HCT116 (cell line): ENCODE data around the gene SLBP.

Source experiments
- CBX3 ChIP-seq: IDR thresholded peaks from 2 replicates; pipeline ENCODE4 v1.6.1; 2012; ENCODE audit warnings: low read depth
- CTCF ChIP-seq, 3 experiments: fragments of 200-600 bp in 1 of 3; sonication (generic) in 1 of 3; IDR thresholded peaks in 2 of 3; conservative IDR thresholded peaks in 1 of 3; 2 replicates each; pipeline ENCODE4 v1.5.1; 2012 to 2017; ENCODE audit warnings: low read depth in 2 of 3, low read length in 2 of 3, antibody characterized with exemption in 1 of 3, borderline replicate concordance in 1 of 3, control low read depth in 1 of 3, mild to moderate bottlenecking in 1 of 3, mixed read lengths in 1 of 3, mixed run types in 1 of 3, moderate library complexity in 1 of 3; ENCODE audit not compliant: insufficient read depth in 1 of 3
- FOSL1 ChIP-seq: IDR thresholded peaks from 2 replicates; pipeline ENCODE4 v1.6.1; 2012; ENCODE audit warnings: low read depth
- POLR2A ChIP-seq: IDR thresholded peaks from 2 replicates; pipeline ENCODE4 v1.7.0; 2011; ENCODE audit warnings: borderline replicate concordance; ENCODE audit not compliant: insufficient read depth, insufficient read length; ENCODE audit errors: extremely low read depth
- ZFX ChIP-seq: fragments of 450-650 bp; IDR thresholded peaks from 2 replicates; pipeline ENCODE4 v1.6.1; 2017
- TF ChIP-seq, protein P1 (sequence below): IDR thresholded peaks from 2 replicates; pipeline ENCODE4 v1.6.1; 2011; ENCODE audit warnings: mild to moderate bottlenecking, low read length, moderate library complexity; ENCODE audit not compliant: insufficient replicate concordance; ENCODE audit errors: extremely low read depth

- TF ChIP-seq POLR2A (no peak), CBX3 (no peak), ZFX (no peak), CTCF (IDR thresholded peaks at IDR 0.05 in 2 of 3, conservative IDR thresholded peaks at IDR 0.05 in 1 of 3; ENCODE audit: borderline replicate concordance in 1 of 3, insufficient read depth in 1 of 3, low read depth in 2 of 3, low read length in 2 of 3) (no peak), FOSL1 (no peak)
- TF ChIP-seq, protein P1, sequence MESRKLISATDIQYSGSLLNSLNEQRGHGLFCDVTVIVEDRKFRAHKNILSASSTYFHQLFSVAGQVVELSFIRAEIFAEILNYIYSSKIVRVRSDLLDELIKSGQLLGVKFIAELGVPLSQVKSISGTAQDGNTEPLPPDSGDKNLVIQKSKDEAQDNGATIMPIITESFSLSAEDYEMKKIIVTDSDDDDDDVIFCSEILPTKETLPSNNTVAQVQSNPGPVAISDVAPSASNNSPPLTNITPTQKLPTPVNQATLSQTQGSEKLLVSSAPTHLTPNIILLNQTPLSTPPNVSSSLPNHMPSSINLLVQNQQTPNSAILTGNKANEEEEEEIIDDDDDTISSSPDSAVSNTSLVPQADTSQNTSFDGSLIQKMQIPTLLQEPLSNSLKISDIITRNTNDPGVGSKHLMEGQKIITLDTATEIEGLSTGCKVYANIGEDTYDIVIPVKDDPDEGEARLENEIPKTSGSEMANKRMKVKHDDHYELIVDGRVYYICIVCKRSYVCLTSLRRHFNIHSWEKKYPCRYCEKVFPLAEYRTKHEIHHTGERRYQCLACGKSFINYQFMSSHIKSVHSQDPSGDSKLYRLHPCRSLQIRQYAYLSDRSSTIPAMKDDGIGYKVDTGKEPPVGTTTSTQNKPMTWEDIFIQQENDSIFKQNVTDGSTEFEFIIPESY = no peak
These were observed 28.2 kb downstream of the SLBP start, which contains the start of gene FAM53A for GRCh38 chr4:1683736-1684505.
